IPS-15b (cell line): ENCODE measurements around the gene EIPR1.

ENCODE experiments used
- H3K27me3 ChIP-seq: one replicate; pipeline ENCODE4 v1.6.1; 2013; ENCODE audit warnings: low read length; ENCODE audit not compliant: control insufficient read depth, insufficient read depth
- H3K36me3 ChIP-seq: one replicate; pipeline ENCODE4 v1.6.1; 2013; ENCODE audit warnings: low read length; ENCODE audit not compliant: control insufficient read depth, insufficient read depth
- H3K4me1 ChIP-seq: one replicate; pipeline ENCODE4 v1.6.1; 2013; ENCODE audit warnings: mild to moderate bottlenecking, low read length; ENCODE audit not compliant: control insufficient read depth, insufficient read depth
- H3K4me3 ChIP-seq: one replicate; pipeline ENCODE4 v1.5.1; 2013; ENCODE audit warnings: low read depth, low read length
- H3K9ac ChIP-seq: one replicate; pipeline ENCODE4 v1.6.1; 2013; ENCODE audit warnings: low read depth, mild to moderate bottlenecking, low read length
- H3K9me3 ChIP-seq: one replicate; pipeline ENCODE4 v1.6.1; 2013; ENCODE audit warnings: mild to moderate bottlenecking, low read length; ENCODE audit not compliant: control insufficient read depth, insufficient read depth

EIPR1 gene

GRCh38 chr2:3176071-3176868, 201.3 kb downstream of the EIPR1 start:
- H3K9ac ChIP-seq: no peak overlapping the region
- no peaks in the 10 kb centered on the region for H3K36me3 ChIP-seq
- no peaks in the 10 kb centered on the region for H3K9me3 ChIP-seq
- H3K4me1 ChIP-seq: no peaks in the 10 kb centered on the region
- no peaks in the 10 kb centered on the region for H3K27me3 ChIP-seq
- no peak overlapping the region for H3K4me3 ChIP-seq

DNA sequence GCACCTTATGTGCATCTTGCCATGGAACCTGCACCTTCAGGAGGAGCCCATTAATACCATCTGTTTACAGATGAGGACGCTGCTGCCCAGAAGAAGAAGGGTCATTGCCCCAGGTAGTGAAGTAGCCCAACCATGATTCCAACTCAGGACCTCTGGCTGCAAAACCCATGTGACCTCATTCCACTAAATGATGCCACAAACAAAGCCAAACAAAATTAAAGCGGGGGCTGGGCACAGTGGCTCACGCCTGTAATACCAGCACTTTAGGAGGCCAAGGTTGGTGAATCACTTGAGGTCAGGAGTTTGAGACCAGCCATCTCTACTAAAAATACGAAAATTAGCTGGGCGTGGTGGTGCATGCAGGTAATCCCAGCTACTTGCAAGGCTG, 202.1 kb downstream of the EIPR1 start:
- Histone ChIP-seq H3K27me3 (no peaks in the 10 kb centered on the region), H3K4me1 (no peaks in the 10 kb centered on the region), H3K36me3 (no peaks in the 10 kb centered on the region), H3K9ac (no peak overlapping the region), H3K4me3 (no peak overlapping the region), H3K9me3 (no peaks in the 10 kb centered on the region)

DNA sequence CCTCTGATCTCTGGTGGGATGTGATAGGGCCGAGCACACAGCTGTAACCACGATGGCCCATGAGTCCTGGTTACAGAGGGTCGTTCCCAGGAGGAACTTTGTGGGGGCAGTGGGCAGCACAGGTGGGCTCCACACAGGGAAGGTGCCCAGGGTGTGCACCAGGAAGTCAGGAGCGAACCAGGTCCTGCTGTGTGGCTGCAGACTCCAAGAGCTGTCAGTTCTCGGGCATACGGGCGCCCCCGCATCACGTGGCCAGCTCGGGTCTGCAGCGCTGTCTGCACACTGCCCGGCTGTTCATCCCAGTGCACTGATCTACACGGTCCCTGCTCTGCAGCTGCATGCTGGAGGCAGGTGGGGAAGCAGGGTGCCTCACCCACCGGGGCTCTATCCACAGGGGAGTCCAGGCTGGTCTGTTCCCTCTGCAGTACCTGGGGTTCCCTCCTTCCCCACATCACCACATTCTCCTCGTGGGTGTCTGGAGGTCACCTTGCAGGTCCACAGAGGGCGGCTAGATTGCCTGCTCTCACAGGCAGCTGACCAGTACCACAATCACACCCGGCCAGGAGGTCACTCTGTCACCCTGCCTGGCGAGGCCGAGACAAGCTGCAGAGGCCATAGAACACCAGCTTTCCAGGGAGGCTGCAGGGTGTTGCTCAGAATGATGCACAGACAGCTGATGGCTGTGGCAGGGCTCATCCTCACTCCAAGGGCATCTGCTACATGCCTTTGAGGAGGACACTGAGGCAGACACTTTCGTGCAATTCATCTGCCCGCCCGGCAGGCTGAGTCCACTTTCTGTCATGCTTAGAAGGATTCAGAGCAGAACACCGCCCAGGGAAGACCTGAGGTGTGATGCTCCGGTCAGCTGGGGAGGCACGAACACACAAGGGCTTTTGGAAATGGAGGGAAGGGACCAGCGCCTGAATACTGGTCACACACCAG, 202.7 kb downstream of the EIPR1 start:
- no peaks in the 10 kb centered on the region for H3K4me1 ChIP-seq
- H3K4me3 ChIP-seq: no peak overlapping the region
- H3K9me3 ChIP-seq: no peaks in the 10 kb centered on the region
- no peak overlapping the region for H3K9ac ChIP-seq
- H3K27me3 ChIP-seq: no peaks in the 10 kb centered on the region
- H3K36me3 ChIP-seq: no peaks in the 10 kb centered on the region

GRCh38 chr2:3173031-3173430, 204.6 kb downstream of the EIPR1 start:
- Histone ChIP-seq H3K36me3 (no peaks in the 10 kb centered on the region), H3K9me3 (no peaks in the 10 kb centered on the region), H3K27me3 (no peaks in the 10 kb centered on the region), H3K9ac (no peak overlapping the region), H3K4me3 (no peak overlapping the region), H3K4me1 (peaks cover 4% of the 10 kb centered on the region)

GRCh38 chr2:3172265-3172935, 205.2 kb downstream of the EIPR1 start:
- Histone ChIP-seq H3K36me3 (no peaks in the 10 kb centered on the region), H3K4me3 (no peak overlapping the region), H3K9me3 (no peaks in the 10 kb centered on the region), H3K4me1 (peaks cover 4% of the 10 kb centered on the region), H3K27me3 (no peaks in the 10 kb centered on the region), H3K9ac (no peak overlapping the region)

DNA sequence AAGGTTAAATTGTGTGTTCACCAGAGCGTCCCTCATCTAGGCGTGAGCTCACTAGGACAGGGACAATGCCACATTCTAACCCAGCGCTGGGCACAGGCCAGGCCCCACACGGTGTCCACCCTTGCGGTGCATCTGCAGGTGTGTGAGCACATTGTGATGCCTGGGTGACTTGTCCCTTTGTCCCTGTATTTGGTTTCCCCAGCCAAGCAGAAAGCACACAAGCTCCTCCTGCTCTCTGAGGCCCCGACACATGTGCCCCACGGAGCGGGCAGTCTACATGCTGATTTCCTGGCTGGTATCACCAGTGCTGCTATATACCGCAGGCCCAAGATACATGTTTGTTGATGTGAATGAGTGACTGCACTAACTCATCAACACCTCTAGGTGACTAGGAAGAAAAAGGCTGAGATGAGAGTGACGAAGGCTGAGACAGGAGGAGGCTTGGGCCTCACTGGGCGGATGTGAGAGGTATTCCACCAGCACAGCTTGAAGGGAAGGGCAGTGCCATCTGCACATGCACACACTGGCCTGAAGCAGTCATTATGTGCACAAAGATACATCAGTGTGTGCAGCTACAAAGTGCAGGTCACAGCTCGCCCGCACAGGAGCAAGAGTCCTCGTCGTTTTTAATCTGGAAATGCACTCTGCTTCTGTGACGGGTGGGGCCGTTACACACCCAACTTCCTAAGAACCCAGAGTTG, 205.9 kb downstream of the EIPR1 start:
- H3K9me3 ChIP-seq: no peaks in the 10 kb centered on the region
- H3K4me1 ChIP-seq: peaks cover 4% of the 10 kb centered on the region
- H3K36me3 ChIP-seq: no peaks in the 10 kb centered on the region
- no peak overlapping the region for H3K9ac ChIP-seq
- no peaks in the 10 kb centered on the region for H3K27me3 ChIP-seq
- H3K4me3 ChIP-seq: no peak overlapping the region

DNA sequence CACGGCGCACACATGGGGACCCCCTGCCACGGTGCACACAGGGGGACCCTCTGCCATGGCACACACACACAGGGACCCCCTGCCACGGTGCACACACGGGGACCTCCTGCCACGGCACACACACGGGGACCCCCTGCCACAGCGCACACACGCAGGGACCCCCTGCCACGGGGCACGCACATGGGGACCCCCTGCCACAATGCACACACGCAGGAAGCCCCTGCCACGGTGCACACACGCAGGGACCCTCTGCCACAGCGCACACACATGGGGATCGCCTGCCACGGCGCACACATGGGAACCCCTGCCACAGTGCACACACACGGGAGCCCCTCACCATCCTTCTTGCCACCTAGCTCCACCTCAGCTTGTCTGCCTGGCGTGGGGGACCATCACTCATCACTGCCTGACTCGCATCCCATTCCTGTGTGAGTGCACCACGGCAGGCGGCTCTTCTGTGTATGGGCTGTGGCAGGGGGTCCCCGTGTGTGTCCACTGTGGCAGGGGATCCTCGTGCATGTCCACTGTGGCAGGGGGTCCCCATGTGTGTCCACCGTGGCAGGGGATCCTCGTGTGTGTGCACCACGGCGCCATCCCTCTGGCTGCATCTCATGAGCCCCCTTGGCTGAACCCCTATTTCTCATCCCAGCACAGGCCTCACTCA, 206.7 kb downstream of the EIPR1 start:
- H3K4me3 ChIP-seq: no peak overlapping the region
- no peak overlapping the region for H3K9ac ChIP-seq
- H3K36me3 ChIP-seq: no peaks in the 10 kb centered on the region
- H3K9me3 ChIP-seq: no peaks in the 10 kb centered on the region
- H3K4me1 ChIP-seq: peaks cover 4% of the 10 kb centered on the region
- H3K27me3 ChIP-seq: no peaks in the 10 kb centered on the region

DNA sequence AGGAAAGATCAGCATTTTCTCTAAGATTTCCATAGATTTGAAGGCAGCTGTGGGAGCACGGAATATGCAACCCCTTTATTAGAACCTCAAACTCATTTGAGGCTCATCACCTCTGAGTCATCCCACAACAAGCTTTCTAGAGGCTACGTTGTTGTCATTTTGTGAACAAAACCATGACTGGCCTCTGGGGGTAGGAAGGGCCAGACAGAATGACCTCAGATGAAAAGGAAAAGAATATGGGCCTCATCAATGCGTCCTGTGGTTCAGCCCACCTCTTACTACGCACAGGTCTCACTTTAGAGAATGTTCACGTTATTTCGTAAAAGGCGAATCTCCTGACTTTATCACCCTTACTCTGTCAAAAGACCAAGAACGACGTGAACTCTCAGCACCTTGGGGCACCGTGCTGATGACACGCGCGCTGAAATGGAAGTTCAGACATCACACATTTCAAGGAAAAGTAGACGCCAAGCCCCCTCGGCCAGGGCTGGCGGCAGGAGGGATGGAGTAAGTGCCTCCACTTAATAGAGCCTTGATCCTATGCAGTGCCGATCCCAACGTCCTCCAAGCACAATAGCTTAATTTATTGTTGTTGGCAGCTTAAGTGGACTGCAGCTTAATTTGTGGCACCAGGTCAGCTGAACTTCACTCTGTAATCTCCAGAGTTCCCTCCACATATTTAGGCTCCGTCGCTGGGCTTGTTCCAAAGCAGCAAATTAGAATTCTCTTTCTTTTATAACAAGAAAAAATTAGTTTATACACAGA, 208.3 kb downstream of the EIPR1 start:
- Histone ChIP-seq H3K4me1 (peaks cover 4% of the 10 kb centered on the region), H3K9me3 (no peaks in the 10 kb centered on the region), H3K4me3 (no peak overlapping the region), H3K27me3 (no peaks in the 10 kb centered on the region), H3K9ac (no peak overlapping the region), H3K36me3 (no peaks in the 10 kb centered on the region)

- Histone ChIP-seq H3K4me1 (peaks cover 4% of the 10 kb centered on the region), H3K27me3 (no peaks in the 10 kb centered on the region), H3K4me3 (peak overlapping the region; percentile 19), H3K36me3 (no peaks in the 10 kb centered on the region), H3K9me3 (no peaks in the 10 kb centered on the region), H3K9ac (no peak overlapping the region)
Measured at GRCh38 chr2:3168230-3168891, 209.3 kb downstream of the EIPR1 start.

DNA sequence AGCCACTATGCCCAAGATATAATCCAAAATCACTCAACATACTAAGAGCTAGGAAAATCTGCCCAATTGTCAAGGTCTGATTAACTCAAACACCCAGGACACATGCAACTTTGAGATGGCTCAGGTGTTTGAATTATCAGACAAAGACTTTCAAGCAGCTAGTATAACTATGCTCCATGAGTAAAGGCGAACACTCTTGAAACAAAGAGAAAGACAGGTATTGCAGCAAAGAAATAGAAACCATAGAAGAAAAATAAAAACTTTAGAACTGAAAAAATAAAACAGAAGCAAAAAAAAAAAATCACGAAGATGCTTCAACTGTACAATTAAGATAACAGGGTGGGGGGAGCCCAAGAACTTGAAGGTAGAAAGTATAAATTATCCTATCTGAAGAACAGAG, 214.2 kb downstream of the EIPR1 start:
- H3K27me3 ChIP-seq: no peaks in the 10 kb centered on the region
- no peaks in the 10 kb centered on the region for H3K4me1 ChIP-seq
- no peaks in the 10 kb centered on the region for H3K9me3 ChIP-seq
- H3K9ac ChIP-seq: no peak overlapping the region
- no peaks in the 10 kb centered on the region for H3K36me3 ChIP-seq
- H3K4me3 ChIP-seq: no peak overlapping the region
